GM21515 (cell line): ENCODE data around the gene ADARB2.

Source experiments
- ATAC-seq: cut with Tn5 transposase; IDR thresholded peaks from one replicate; pipeline ENCODE4 v1.9.1; 2021; ENCODE audit not compliant: unreplicated experiment

Gene ADARB2

DNA sequence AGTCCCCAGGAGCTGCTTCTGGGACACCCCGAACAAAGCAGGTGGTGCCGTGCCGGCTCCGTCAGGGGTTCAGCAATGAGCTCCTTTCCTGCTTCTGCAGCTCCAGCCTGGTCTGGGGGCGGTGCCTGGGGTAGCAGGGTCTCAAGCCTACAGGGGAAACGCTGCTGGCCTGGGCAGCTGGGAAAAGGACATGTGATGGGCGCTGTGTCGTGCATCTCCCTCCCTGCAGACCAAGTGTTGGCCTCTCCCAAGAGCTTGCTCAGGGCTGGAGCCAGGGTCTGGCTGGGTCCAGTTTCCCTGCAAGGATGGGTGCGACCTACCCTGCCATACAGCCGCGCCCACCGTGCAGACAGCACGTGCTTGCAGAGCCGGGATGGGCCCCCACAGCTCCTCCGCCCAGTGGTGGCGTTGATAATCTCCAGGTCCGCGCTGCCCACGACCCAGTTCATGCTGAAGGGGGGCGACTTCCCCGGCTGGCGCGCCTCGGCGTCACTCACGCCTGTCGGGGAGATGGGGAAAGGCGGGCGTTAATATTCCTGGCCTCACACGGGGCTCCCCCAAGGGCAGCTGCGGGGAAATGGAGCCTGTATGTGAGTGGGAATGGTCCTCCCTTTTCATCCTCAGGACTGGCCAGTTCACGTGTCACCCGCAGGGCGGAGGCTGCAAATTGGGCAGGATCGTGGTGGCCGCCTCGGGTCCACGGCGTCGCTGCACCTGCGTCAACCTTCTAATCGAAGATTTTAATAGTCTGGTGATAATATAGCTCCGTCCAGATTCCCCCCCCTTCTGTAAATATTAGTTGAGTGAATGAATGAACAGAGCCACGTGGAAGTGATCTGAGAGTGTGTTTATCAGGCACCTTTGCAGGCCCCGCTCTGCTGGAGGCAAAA lies 552.5 kb downstream of the ADARB2 start:
- no peak for ATAC-seq

DNA sequence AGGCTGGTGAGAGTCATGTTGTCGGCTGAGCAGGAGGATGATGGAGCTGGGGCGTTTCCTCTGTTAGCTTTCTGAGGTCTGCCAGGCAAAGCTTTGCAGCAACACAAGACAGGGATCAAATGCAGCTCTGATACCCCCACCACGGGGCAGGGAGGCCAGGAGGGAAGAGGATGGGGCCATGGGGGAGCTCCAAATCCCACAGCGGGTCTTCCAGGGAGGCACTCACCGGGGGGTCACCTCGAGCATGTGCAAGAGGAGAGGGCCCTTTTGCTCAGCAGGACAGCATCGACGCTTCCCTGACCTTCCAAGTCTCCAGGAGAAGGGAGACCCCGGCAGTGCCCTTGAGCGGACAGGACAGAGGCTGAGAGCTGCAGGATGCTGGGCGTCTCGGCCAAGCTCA lies 553.6 kb downstream of the ADARB2 start:
- ATAC-seq: no peak

DNA sequence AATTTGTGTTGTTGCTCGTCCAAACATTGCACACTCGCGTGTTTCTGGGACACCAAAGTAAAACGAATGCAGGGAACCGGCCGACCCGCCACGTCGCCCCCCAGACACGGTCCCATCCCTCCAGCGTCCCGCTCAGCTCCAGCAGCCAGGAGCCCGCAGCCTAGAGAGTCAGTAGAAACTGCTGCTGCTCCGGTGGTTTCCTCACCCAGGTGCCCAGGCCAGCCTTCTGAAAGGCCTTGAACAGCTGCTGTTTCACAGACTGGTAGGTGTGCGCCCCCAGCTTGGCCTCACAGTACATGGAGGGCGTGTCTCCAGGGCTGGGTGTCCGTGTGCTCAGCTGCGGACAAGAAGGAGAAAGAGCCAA lies 554.3 kb downstream of the ADARB2 start:
- no peak for ATAC-seq

DNA sequence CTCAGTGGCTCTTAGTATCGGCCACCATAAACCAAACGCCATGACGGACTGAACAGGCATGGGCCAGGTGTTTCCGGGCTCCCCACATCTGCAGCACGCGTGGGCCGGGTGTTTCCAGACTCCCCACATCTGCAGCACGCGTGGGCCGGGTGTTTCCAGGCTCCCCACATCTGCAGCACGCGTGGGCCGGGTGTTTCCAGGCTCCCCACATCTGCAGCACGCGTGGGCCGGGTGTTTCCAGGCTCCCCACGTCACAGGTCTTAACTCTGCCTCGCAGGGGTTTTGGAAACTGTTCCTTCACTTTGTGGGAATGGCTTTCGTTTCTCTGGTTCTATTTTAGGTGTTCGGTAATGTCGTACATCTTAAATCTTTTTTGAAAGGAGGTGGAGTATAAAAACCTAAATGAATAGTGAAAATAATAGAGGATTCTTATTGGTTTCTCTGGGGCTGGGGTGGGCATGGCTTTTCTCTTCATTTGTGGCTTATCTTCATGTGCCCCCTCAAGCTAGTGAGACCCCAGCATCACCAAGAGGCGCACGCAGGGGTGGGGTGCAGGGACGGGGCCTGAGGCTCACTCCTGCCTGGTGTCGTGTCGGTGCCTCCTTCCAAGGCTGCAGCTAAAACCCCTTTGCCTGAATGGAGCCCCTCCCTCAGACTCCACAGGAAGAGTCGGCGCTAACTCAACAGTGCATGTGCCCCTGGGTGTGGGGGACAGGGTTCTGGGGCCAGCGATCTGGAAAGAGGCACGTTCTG lies 554.9 kb downstream of the ADARB2 start:
- ATAC-seq: no peak

DNA sequence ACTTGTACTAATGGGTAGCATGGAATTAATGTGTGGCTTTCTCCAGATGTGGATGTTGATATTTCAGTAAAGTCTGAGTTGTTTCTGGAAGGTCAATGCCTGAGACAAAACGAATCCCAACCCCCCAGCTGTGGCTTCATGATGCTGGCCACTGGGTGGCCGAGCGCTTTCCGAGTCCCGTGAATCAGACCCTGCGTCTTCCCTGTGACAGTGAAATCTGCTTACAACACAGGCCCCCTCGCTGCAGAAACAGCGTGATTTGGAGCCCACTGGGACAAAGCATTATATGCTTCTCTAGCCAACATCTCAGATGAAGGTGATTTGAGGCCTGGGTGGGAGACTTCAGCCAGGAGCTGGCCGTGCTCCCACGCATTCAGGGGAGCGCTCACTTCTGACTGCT lies 556.5 kb downstream of the ADARB2 start:
- no peak for ATAC-seq

DNA sequence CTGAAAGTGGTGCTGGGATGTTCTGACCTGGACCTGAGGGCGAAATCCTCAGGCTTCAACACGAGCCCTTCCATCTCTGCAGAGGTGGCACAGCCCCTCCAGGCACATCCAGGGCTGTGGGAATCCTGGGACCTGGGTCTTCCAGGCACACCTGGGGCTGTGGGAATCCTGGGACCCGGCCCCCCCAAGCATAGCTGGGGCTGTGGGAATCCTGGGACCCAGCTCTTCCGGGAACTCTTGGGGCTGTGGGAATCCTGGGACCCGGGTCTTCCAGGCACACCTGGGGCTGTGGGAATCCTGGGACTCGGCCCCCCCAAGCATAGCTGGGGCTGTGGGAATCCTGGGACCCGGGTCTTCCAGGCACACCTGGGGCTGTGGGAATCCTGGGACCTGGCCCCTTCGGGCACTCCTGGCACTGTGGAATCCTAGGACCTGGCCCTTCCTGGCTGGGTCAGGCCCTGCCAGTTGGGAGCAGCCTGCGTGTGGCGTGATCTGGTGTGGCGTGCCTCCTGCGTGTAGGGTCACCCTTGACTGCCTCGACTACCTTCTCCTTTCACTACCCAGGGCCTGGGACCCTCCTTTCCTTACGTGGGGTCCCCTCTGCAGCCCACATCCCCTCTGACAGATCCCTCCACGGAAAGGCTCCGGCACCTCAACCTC lies 557.1 kb downstream of the ADARB2 start:
- ATAC-seq: no peak

DNA sequence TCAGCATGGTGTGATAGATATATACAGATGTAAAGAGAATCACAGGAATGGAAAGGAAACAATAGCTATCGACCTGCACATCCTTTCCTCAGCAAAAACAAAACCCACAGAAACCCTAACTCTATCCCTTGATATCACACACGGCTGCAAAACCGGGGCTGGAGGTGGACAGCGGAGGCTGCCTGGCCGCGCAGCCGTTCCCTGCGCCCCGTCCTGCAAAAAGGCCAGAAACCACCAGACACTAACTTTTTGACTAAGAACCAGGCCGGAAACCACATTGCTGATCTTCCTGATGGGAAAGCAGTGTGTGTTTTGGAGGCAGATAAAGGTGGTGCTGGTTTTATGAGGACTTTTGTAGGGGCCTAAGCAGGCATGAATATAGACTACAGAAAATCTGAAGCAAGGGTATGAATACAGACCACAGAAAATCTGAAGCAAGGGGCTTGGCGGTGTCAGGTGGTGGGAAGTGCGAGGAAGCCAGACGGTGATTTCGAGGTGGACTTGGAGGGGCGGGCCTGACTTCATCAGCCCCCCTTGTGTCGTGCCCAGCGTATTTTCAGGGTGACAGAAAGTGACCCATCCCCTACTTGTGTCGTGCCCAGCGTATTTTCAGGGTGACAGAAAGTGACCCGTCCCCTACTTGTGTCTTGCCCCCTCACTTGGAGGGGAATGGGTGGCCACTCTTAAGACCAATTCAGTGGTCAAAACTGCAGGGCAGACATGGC lies 557.8 kb downstream of the ADARB2 start:
- ATAC-seq: no peak

DNA sequence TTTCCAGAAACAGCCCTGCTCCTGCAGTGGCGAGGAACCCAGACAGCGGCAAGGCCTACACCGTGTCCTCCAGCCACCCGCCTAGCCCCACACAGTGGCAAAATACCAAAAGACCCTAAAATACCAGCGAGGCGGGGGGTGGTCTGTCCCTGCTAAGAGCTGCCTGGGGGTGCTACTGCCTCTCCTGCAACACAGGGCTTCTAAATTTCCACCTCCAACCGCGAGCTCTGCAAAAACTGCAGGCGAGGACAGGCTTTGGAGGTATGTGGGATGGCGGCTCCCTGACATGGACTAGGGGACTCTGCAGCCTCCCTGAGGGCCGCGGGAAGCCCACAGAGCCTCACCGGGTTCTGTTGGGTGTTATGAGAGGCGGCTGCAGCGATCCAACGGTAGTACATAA lies 558.8 kb downstream of the ADARB2 start:
- no peak for ATAC-seq

DNA sequence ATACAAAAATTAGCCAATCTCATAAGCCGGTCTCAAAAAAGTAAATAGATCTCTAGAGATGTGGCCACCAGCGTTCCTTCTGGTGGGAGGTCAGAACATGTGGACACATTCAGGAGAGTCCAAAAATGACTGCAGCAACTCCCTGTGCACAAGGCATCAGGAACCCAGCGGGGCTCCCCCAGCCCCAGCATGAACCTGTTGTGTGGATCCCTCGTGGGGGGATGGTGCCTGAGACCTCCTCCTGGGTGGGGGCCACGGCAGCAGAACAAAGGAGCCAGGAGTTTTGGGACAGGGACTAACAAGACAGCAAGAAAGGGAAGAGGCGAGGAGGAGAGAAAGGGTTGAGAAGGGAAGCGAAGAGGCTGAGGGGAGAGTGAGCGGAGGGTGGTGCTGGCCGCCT lies 559.4 kb downstream of the ADARB2 start:
- no peak for ATAC-seq

DNA sequence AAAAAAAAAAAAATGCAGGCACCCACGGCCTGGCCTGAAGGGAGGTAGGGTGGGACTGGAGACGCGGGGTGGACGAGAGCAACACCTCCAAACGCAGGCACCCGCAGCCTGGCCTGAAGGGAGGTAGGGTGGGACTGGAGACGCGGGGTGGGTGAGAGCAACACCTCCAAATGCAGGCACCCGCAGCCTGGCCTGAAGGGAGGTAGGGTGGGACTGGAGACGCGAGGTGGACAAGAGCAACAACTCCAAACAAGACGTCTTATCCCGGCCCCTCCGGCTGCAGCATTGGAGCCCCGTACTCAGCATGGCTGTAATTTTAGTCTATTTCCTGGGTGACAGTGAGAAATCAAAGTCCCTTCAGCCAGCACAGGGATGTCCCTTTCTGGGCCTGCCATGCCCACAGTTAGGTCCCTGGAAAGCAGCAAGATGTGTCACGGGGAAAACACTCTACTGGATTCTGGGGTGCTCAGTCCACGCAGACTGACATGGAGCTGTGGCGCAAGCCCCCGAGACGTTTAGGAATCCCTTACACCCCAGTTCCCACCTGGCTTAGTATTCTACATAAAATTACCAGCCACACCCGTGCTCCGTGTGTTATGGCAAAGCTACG lies 561.3 kb downstream of the ADARB2 start:
- ATAC-seq: no peak

DNA sequence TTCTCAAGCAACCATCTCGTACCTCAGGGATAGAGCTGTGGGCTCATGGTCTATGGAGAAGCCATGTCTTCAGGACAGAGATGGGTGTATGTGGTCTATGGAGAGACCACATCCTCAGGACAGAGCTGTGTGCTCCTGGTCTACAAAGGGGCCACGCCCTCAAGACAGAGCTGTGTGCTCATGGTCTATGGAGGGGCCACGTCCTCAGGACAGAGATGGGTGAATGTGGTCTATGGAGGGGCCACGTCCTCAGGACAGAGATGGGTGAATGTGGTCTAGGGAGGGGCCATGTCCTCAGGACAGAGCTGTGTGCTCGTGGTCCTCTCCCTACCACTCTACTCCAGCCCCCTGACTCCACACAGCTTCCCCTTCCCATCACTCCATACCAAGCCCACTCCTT lies 563.3 kb downstream of the ADARB2 start:
- ATAC-seq: no peak

DNA sequence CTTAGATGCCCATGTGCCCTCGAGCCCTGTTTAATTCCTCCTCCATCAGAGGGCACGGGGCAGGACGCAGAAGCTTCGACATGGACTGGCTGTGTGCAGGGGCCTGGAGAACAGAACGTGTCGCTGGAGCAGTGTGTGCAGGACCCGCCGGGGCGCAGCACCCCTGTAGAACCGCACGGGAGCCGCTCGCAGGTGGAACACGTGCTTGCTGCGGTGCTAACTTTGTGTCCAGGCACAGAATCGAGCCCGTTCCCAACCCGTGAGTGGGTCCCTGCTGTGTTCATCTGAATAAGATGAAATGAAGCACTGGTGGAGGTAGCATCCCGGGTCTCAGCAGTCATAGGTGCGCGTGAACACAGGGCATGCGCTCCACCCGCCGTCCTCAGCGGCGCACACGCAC lies 564.2 kb downstream of the ADARB2 start:
- no peak for ATAC-seq

DNA sequence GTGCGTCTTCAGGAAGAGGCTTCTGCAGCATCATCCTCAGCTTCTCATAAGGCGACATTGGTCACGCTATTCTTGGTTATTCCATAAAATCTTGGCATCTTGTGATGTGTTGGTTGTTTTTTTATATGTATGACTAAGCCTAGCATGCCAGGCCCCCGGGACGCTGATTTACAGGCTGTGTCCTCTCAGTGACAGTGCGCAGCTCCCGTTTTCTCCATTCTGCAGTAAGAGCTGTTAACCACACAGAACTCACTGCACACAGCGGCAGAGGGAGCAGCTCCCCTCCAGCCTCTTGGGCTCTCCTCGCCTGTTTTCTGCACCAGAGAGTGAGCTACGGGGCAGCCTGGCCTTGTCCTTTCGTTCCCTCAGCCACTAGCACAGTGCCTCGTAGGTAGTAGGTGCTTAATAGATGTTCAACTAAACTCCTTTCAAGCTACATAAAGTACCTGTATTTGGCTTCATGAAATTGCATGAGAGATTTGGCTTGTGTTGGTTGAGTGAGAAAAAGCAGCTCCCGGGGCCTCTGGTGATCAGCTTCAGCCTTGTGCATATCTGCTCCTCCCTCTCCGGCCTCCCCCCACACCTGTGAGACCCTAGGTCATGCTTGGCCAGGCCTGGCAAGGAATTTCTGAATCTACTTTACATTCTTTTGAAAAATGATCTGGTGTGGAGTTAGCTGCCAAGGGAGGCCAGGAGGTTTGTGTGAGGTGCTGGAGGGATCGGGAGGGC lies 564.9 kb downstream of the ADARB2 start:
- ATAC-seq: no peak

DNA sequence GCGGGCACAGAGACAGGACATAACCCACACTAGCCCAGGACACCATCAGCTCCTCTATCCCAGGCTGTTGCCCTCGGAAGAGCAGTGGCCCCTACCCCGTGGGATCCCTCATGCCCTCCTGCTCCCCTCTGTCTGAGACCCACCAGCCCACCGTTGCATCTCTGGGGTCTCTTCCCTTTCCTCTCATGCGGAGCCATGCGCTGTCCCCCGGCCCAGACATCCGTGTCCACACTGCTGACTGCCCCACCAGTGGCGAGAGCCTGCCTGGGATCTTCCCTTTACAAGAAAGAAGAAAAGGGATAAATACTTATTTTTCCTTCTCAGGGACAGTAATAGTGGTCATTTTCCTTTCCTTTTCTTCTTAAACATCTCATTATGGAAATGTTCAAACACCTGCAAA lies 565.7 kb downstream of the ADARB2 start:
- no peak for ATAC-seq

DNA sequence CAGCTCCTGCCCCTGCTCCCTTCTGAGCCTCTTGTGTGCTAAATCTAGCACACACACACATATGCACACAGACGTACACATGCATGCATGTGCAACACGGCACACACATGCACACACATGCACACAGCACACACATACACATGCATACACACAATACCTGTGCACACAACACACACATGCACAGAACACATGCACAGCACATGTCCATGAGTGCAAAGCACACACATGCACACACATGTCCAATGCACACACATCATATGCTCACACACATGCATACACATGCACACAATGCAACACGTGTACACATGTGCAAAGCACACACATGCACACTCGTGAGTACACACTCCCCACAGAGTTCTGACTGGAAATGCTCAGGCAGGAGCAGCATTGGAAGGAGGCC lies 566.1 kb downstream of the ADARB2 start:
- no peak for ATAC-seq

DNA sequence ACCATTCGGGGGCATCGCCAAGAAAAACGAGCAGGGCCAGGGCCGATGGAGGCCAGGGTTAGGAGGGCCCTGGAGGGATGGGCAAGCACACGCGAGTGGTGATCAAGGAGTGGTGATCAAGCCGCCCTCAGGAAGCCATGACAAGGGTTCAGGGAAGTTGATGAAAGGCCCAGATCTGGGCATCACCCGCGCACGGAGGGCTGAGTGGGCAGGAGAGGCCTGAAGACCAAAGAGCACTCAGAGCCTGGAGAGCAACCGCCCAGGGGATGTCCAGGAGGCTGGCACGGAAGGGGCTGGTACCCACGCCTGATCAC lies 566.5 kb downstream of the ADARB2 start:
- no peak for ATAC-seq

DNA sequence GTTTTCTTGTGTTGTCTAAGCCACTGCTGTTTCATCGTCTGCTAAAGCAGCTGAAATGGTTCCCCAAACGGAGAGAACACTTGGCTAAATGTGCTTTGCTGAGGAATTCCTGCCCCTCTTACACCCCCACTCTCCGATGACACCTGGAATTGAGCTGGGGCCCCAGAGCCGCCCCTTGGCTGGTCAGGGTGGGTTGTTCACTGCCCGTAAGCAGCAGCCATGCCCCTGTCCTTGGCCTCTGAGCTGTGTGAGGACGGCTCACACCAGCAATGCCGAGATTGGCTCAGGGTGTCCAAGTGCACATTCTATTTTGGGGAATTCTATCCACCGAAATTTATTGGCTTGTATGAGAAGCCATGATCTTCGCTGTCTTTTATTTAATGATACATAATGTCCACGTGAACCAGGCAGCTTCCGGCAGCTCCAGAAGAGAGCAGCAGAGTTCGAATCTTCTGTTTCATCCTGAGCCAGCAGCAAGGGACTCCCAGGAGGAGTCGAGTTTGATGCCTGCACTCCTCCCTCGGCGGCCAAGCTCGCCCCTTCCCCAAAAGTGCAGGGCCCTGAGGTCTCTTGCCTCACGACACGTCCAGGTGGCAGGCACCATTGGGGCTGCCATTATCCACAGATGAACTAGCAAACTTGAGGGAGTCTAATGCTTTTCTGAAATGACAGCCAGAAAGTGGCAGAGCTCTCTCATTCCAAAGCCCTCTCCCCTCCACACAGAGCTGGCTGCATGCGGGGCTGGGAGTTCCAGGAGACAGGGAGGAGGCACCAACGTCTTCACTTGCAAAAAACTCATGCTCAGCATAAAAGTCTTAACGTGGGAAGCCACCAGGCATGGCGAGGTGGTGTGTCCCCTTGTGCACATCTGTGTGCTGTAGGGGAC lies 567.1 kb downstream of the ADARB2 start:
- ATAC-seq: no peak

DNA sequence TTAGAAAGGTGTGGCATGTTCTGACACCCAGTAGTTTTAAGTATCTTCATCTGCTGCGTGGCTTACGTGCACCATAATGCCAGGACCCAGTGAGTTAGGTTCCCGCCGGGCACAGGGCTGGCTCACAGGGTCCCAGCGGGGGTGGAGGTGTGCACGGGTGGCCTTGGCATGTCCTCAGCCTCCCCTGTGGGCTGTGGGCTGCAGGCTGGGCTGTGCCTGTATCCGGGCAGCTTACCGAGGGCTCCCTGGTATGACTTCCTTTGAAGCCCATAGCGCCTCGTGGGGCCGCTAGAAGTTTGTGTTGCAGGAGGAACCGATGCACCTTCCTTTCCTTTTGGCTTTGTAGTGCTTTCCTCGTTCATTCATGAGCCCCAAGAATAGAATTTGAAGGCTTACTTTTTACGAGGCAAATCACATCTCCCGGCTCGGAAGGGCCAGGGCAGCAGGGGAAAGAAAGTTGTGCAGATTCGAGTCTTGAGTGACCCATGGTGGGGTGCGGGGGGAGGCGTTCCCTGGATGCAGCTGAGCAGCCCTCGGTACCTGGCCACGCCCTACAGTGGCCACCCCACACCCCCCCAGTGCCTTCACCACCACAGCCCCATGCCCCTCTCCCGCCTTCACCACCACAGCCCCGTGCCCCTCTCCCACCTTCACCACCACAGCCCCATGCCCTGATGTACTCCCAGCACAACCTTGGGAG lies 568.0 kb downstream of the ADARB2 start:
- ATAC-seq: no peak

DNA sequence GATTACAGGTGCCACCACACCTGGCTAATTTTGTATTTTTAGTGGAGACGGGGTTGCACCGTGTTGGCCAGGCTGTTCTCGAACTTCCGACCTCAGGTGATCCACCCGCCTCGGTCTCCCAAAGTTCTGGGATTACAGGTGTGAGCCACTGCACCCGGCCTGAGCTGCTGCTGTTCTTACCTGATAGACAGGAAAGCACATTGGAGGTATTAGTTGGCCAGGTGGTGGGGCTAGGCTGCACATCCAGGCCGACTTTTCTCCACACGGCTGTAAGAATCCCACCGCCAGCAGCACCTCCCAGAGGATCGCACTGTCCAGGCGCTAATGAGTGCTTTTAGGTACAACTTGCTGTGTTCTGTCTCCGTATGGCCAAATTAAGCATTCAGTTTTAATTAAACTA lies 568.6 kb downstream of the ADARB2 start:
- no peak for ATAC-seq
